HG03558 (cell line): ENCODE results near the gene RPE.
A peak's percentile ranks its signal among the peaks of the same experiment; 100 is the strongest.

ENCODE experiments used
- ATAC-seq: cut with Tn5 transposase; IDR thresholded peaks from one replicate; pipeline ENCODE4 v1.9.1; 2021; ENCODE audit warnings: moderate number of reproducible peaks; ENCODE audit not compliant: unreplicated experiment; ENCODE audit errors: extremely low read depth

RPE gene

DNA sequence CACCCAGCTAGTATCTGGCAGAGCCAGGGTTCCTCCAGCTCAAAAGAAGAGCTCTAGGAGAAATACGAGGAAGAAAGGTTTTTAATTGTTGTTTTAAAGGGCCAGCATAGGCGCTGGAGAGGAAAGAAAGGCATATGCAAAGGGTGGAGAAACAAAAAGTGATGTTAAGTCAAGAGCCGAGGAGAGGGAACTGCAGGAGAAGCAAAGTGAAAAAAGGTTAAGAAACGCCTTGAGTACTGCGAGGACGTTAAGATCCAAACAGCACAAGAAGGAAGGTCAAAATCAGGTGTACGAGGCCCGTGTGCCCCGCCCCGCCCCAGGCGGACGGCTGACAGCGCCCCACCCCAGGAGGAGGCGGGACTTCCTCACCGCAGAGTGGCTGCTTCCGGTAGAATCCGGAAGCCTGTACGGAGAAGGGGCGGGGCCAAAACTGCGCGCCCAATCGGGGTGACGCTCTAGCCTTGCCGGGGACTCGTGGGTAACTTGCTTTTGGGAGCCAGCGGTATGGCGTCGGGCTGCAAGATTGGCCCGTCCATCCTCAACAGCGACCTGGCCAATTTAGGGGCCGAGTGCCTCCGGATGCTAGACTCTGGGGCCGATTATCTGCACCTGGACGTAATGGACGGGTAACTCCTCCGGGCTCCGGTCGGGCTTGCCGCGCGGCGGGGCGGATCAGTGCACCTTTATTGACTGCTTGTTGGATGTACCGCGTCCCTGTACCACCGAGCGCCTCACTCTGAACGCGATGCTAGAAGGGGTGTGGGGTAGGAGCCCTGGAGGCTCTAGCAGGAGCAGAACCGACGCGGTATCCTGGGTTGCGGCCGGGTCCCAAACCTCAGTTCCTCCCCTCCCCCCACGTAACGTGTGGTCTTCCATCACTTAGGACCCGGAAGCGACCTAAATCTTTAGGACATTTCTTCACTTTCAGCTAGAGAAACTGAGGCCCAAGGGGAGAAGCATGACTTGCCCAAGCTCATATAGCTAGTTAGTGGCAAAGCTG is at the start of gene RPE:
TSS of gene RPE (plus strand) at position 481 of the 1,000 bp plus-strand sequence. CDS start at position 505, 24 bp downstream.
- peak; percentile 99 for ATAC-seq

DNA sequence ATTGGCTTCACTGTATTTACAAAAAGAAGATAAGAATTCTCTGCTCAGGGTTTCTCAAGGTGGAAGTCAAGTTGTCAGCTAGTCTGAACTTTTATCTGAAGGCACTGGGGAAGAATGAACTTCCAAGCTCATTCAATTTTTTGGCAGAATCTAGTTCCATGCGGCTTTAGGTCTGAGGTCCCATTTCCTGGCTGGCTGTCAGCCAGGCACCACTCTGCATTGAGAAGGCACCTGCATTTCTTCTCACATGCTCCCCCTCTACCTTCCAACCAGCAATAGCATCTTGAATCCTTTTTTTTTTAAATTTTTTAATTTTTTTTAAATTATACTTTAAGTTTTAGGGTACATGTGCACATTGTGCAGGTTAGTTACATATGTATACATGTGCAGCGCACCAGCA is 46.2 kb upstream of the RPE start:
- no peak for ATAC-seq

DNA sequence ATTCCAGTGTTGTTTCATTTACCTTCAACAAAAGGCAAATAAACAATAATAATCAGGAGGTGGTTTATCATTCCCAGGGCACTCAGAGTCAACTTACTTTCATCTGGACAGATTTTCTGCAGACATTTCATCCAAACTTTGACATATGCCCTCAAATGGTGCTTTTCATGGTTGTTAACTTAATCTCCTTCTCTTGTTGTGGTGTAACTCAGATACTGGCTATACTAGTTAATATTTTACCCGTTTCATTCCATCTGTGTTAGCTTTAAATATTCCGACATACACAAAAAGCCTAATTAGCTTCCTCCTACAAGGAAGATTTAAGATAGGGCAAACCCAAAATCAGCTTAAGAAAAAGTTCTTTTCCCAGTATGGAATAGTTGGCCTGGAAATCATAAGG is 44.4 kb upstream of the RPE start:
- ATAC-seq = no peak

DNA sequence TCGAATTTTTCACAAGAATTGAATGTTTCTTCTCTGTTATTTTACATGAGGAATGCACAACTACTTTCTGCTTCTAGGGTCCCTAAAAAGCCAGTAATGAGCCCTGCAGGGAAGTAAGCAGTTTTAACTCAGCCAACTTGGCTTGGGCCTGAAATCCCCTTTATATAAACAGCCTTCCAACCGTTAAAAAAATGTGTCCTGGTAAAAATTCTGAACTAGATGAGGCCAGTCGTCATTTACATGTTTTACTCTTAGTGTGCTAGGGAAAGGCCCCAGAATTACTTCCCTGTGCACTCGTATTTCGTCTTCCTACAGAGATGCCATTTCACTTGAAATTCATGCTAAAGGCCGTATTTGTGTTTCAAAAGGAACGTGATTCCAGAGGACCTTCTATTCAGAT is 42.4 kb upstream of the RPE start:
- no peak for ATAC-seq

DNA sequence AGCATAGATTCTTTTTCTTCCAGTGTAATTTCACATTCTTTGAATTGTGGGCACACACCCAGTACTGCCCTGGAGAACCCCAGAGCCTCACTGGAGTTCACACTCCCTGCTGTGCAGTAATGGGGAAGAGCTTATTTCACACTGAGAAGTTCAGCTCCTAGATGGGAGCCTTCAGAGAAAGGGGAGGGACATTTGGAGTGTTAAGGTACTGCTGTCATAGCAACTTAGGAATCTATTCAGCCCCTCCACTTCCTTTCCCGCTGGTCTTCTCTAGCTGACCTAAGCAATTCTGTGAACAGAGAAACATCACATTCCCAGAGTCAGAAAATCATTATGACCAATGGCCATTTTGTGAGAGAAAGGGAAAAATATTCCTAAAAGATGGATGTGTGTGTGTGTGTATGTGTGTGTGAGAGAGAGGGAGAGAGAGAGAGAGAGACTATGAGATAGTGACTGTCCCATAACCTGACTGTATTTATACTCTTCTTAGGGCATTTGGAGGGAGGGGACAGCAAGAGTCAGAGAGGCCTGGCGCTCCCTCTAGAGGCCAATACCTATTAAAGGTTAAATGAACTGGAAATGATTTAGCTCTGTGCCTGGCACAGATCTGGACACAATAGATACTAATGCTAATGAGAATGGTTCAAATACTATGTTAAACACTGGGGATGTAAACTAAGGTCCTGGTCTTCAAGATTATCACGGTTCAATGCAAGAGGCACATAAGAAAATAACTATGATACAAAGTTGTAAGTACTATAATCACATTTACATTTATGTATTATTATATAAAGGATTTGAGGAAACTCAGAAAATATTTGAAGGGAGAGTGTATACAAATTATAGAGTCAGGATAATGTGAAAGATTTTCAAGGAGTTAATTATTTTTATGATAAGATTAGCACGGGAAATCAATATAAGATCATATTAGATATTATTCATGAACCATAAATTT is 41.5 kb upstream of the RPE start:
- peak; percentile 84 for ATAC-seq

DNA sequence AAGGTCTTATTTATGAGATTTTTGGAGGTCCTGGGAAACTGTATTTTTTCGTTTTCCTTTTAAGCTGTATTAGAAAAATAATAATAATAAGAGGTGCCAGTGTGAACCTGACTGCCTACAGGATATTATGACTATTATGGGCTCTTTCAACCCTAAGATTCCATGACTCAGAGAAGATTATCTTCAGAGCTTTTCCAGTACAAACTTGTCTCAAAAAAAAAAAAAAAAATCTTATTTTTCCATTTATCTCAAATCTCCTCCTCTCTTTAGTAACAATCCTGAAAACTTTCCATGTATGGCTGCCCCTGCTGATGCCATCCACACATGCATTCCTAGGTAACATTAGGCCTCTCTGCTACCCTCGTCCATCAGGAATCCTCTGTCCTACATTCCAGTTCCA is 36.7 kb upstream of the RPE start:
- no peak for ATAC-seq

DNA sequence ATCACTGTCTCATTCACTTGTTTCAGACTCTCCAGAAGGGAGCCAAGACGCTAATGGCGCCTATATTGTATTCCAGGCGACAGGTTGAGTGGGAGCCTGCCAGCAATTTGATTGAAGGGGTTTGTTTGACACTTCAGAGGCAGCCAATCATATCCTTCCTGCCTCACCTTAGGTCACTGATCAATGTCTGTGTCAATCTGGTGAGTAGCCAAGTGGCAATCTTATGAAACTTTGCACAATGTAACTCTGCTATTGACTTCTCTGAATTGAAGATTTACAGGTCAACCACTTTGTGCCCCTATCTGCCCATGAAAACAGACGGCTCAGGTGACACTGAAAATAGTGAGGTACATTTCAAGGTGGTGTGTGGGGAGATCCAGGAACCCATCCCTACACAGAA is 32.7 kb upstream of the RPE start:
- no peak for ATAC-seq

DNA sequence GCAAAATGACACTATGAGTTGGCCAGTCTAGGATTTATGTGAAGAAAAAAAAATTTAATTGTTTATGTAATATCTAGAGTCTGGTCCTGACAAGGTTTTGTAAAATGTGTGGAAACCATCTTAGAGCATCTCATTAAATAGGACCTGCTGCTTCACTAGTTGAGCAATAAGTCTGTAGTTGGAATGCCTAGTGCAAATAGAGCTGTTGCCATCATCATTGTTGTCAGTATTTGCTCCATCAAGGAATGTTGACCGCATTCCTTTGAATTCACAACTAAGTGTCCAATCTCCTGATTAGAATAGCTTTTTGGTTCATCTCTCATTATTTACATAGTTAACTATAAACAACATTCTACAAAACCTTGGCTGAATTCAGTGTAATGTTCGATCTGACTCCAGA is 32.2 kb upstream of the RPE start:
- ATAC-seq = no peak

DNA sequence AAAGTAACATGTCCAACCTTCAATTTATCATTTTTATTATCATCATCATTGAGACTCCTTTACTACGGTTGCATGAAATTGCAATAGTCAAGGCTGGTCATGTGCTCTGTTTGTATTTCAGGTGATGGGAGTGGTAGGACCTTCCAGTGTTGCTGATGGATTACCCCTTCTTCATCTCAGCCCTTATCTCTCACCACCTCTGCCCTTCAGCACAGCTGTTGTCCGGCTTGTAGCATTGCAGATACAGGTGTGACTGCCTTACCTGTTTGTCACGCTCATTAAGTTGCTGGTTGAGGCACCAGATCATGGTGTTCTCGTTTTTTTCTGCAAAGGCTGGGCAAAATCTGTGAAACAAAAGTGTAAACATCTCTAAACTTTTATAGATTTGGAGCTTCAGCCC is 31.7 kb upstream of the RPE start:
- no peak for ATAC-seq

DNA sequence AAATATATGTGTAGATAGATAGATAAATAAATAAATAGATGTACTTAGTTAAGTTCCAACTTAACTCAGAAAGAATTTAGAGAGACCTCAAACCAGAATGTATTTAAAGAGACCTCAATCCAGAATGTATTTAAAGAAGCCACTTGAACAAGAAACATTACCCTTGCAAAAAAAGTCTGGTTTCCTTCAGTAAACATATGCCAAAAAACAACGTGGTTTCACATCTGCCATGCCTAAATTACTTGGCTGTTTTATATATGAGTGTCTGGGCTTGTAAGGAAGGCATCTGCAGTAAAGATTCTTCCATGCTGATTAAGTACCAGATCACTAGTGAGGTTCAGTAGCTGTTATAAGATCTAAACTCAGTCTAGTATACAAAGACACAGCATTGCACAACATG is 29.1 kb upstream of the RPE start:
- ATAC-seq = no peak

DNA sequence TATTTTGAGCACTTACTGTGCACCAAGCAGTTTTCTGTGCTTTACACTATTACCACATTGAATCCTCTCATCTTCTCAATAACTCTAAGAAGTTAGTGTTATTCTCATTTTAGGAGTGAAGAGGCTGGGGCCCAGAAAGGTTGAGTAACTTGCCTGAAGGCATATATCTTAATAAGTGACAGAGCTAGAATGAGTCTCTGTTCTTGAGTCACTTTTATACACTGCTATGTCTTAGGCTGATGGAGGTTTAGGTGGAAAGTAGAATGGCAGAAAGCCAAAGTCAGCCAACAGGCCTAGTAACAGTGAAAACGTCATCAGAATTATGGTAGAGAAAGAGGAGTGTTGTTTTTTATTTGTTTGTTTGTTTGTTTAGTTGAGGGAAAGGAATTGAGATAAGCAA is 27.9 kb upstream of the RPE start:
- ATAC-seq = no peak

DNA sequence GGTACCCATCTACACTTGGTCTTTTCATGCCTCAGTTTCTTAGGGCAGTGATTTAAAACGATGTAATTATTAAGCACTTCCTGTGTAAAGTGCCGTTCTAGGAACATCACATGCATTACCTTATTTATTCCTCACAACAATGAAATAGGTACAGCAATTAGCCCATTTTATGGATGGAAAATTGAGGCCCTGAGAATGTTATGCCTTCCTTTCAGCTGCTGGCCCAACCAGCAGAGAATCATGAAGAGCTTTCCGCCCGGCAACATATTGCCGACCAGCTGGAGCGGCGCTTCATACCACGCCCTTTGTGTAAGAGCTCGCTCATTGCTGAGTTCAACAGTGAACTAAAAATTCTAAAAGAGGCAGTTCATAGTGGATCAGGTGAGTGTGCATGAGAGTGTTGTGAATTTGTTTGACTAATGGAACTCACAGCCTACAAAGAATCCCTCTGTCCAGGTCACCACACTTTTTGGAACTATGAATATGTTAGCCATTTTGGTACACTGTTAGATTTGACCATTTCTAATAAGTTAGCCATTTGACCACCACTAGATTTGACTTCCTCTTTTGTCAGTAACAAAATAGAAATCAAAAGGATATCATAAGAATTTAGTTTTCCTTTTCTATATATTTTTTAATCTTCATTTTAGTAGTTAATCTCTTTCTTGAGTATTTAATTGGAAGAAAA is 25.6 kb upstream of the RPE start:
- peak; percentile 64 for ATAC-seq

DNA sequence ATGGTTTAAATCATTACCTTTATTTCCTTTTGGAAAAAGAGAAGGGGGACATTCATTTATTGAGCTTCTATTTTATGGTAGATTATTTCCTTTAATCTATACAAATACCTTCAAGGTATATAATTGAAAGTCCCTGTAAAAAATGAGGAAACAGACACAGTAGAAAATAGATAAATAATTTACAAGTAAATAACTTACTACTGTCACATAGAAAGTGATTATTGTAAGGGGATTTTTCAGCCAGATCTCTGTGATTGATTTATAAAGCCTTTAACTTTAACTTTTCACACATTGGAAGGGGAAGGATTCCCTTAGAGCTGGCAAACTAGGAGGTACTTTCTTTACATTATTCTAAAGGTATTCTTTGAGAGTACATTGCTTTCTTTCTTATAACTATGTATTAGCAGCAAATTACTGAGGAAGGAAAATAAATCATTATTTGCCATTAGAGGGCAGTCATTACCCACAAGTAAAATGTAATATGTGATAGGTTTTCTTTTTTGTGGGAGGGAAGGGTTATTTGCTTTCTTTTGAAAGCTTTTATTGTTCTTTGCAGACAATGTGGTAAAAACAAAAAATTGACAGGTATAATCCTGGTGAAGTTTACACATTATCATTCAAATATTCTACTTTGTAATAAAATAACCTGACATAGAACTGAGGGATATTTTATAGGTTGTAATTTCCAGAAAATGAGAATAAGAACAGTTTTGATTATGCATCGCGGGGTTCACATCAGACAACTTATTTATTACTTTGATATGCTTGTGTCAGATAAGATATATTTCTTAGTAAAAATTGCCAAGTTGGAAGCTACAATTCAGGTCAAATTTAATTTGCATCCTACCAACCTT is 24.8 kb upstream of the RPE start:
- no peak for ATAC-seq

DNA sequence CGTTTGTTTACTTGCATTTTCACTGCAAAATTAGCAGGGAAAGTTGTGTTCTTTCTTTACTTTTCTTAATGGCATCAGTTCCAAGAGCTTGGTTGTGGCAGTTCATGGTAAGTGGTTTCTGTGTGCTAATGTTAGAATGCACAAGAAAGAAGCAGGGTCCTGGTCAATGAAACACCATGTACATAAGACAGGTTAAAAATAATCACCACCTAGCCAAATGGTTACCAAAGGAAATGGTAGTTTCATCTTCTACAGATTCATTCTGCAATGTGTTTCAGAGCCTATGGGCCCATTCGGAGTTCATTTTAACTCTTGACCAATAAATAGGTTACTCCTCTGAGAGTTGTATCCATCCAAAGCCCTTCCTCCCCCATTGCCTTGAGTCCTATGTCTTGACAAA is 18.1 kb upstream of the RPE start:
- ATAC-seq = no peak

DNA sequence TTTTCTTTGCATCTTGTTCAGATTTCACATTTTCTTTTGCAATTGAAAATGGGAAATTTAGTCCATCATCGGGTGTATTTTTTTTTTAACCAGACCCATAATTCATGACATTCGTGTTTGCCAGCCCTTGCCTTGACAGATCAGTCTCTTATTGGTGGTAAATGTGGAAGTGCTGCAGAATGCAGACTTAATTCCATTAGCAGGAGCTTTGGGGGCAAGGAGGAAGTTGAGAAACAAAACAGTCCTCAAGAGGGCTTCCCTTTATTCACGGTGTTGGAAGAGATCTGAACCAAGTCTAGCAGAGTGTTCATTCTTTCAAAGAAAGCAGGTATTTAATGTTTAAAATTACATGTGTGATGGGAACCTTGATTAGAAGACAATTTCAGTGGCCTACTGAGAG is 16.6 kb upstream of the RPE start:
- no peak for ATAC-seq

DNA sequence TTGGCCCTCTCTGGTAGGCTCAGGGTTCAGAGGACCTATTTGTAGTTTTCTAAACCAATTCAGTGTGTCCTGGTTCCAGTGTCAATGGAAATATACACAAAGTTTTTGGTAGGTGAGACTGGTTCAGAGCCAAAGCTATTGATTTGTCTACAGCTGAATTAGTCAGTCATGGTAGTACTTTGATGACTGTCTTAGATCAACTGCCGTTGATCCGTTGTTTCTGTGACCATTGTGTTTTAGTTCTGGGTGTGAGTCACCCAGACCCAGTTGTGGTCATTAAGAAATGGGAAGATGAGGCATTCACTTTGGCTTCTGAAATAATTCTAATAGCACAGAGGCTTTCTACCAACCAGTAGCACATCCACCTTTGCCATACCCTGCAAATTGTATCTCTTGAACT is 16.0 kb upstream of the RPE start:
- ATAC-seq = no peak

DNA sequence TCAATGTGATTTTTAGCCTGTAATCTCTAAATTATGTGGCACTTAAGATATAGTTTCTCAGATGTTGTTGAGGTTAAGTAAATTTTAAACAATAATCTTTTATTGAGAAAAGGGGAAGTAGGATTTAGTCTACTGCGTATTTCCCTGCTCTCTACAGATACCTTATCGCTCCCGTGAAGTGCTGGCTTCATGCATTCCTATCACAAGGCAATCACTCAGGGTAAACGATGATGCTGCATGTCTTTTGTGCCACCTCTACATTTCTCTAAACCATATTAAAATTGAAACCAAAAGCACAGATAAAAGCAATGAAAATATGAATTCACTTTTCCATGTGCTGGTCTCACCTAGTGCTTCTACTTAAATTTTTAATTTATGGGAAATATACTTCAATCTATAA is 14.4 kb upstream of the RPE start:
- ATAC-seq = peak; percentile 42

DNA sequence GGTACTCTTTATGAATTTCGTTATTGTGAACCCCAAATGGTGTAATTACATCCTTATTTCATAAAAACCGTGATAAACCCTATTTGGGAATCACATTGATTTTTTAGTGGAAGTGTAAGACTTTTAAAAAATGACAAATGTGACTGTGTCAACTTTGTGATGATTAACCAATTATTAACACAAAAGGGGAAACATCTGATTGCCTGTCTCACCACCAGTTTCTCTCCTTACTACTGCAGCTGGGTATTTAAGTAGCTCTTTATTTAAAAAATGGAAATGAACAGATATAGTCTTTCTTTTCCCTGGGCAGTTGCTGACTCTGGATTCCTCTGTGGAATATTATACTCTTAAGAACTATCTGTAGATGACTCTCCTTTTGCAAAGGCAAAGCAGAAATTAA is 11.6 kb upstream of the RPE start:
- ATAC-seq = no peak

DNA sequence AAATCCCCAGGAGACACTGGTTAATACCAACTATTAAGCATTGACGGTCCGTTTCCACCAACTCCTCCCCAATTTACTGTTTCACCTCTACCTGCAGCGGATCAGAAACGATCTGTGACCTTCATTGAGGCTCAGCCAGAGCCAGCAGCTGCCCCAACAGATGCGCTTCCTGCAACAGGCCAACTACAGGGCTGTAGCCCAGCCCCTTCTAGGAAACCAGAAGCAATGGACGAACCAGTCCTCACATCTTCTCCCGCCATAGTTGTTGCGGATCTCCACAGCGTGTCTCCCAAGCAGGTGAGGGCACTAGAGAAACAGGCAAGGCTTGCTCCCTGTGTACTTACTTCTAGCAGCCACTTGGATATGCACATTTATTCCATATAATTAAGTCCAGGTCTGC is 8.5 kb upstream of the RPE start:
- ATAC-seq = no peak

DNA sequence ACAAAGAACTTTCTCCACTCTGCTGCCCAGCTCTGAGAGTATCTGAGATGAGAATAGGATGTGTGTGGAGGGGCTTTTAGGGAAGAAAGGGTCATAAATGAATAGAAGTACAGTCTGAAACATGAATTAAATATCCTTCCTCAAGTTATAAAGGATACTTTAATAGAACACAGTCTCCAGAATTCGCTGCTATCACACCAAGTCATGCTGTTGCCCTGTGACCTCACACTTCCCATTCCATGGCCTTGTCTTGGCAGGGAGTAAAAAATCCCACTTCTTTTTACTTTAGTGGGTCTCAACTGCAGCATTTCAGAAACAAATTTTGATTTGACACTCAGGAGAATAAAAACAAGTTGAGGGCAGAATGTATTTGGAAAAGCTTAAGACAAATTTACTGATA is 3.8 kb upstream of the RPE start:
- no peak for ATAC-seq
